NK-92 treated with Interleukin-12 subunit alpha and Interleukin-12 subunit beta, amount 100 ng/mL, for 24 hours (cell line): Measurements from ENCODE around the gene CMIP.

Experiments
- DNase-seq: peaks from one replicate; lab custom pipeline; 2025; lab: John Stamatoyannopoulos, UW

The CMIP gene

DNA sequence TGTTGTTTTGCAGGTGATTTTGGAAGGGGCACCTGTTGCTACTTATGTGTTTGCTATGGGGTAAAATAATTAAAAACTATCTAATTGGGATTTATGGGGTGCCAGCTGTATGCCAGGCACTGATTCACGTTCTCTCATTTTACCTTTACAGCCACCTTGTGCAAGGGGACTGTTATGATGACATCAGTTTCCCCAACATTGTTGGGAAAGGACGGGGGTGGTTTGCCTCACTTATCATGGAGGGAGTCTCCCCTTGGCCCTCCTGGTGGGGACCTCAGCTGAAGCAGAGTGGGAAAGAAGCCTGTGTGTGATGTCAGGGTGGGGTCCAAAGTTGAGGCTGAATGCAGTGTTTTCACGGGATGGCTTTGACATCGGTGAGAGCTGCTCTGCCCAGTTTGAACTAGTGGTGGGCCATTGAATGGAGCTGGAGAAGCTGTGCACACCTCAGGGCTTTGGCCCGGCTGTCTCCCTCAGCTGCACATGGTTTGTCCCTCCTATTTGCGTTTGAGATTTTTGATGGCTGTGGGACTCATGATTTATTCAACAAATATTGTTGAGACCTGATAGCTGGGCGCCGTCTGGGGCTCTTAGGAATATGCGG is 36.1 kb downstream of the CMIP start:
- no peak for DNase-seq

DNA sequence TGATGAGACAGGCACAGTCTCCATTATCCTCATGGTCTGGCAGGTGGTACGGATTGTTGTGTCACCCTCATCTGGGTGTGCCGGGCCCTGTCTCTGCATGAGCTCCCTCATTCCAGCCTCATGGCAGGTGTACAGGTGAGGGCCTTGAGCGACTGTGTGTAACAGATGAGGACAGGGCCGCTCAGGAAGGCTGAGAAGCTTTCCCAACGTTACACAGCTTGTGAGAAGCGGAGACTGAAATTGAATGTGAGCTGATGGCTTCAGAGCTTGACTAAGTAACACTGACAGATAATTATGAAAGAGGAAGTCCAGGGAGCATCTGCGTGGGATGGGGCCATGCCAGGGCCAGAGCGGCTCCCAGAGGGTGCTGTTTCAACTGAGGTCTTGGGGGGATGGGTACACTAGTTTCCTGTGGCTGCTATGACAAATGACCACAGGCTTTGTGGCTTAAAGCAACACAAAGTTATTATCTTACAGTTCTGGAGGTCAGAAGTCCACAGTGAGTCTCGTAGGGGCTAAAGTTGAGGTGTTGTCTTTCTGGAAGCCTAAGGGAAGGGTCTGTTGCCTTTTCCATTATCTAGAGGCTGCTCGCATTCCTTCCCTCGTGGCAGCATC is 36.7 kb downstream of the CMIP start:
- DNase-seq = peak; percentile 54

DNA sequence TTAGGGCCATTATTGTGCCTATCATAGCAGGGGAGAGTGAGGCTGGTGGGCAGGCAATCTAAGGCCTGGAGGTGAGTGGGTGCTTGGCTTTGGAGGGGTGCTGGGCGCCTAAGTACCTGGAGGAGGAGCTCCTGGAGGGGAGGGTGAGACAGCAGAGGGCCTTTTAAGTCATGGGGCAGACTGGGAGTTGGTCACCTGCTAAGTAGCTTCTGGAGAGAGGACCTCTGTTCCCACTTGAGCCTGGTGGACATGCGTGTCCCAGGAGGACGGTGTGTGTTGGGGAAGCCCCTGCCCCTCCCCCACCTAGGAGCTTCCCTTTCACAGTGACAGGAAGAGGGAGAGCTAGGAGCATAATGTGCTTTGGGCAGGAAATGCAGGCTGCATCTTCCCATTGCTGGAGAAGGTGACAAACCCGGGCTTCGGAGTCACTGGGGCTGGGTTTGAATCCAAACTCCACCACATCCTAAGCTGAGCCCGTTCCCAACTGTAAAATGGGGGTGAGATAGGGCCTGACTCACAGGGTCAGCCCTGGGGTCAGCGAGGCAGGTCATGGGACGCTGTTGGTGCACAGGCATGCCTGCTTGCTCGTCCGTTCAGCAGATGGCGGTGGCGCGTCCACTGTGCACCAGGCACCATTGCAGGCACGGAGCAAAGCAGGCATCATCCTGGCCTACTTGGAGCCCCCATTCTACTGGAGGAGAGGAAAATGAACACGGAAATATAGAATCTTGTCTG is 37.9 kb downstream of the CMIP start:
- DNase-seq = no peak

DNA sequence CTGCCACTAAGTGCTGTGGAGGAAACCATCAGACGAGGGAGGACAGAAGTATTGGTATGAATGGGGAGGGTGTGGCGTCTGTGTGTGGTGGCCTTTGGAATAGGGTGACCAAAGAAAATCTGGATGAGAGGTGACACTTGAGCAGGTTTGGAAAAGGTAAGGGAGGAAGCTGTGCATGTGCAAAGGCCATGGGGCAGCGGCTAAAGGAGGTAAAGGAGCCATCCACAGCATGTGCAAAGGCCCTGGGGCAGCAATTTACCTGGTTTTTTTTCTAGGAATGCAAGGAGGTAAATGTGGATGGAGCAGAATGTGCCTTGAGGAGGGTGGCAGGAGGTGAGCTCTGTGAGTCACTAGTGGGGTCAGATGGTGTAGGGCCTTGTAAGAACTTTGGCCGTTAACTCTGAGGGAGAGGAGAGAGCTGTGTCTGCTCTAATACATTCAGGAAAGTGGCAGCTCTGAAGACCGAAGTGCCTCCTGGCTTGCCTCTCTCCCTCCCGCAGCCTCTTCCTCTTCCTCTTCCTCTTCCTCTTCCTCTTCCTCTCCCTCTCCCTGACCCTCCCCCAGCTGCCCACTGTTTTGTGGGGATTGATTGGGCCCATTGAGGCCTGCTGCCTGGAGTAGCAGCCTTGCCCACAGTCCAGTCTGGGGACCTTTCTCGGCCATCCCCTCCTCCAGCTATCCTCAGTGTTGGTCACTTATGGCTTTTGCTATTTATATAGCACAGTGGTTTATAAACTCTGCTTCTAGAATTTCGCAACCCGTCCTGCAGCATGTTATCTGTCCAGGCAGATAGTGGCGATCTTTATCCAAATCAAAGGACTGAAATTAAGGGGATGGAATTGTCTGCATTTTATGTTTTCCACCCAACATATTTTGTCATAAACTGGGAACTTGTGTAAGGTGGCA is 38.7 kb downstream of the CMIP start:
- no peak for DNase-seq

DNA sequence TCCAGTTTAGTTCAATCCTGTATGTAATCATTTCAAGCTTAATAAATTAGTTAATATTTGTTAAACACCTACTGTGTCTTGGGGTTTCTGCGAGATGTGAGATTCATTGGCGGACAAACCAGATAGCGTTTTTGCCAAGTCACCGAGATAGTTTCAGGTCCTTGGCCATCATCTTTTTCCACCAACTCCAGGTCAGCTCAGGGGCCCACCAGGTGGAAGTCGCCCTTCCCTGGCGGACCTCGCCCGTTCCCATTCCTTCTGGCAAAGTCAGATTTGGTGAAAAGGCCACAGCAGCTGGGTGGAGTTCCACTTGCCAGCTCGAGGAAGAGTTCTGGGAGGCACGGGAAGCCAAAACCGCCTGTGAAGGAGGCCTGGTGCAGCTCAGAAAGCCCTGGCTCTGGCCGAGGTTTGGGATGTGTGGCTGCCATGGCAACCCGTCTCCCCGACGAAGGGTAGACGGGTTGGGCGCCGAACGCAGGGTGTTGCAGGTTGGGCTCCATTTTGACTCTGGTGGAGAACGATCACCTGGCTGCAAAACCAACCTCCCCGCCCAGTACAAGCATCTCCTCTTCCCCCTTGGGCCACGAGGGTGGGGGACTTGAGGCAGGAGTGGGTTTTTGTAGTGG is 39.5 kb downstream of the CMIP start:
- no peak for DNase-seq

DNA sequence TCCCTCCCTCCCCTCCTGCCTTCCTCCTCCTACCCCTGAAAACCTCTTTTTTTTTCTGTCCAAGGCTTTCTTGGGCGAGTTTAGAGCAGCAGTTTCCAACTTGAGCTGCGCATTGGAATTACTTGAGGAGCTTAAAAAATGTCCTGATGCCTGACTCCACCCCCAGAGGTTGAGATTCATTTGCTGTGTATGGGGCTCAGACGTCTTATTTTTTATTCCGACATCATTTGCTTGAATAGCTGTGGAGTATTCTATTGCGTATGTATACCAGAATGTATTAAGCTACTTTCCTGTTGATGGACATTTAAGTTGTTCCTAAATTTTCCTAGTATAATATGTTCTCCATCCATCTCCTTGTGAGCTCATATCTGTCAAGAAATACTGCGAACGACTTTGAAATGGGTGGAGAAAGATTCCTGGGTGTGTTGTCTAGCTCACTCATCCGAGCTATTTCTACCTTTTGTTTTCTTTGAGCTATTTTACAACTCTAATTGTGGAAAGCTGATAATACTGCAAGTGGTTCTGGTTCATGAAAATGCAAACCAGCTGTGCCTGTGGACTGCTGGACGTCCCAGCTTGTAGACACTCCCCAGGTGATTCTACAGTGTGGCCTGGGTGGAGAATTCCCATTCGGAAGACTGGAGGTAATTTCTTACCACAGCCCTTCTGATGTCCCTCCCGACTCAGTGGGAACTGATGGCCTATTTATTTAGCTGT is 40.5 kb downstream of the CMIP start:
- no peak for DNase-seq

DNA sequence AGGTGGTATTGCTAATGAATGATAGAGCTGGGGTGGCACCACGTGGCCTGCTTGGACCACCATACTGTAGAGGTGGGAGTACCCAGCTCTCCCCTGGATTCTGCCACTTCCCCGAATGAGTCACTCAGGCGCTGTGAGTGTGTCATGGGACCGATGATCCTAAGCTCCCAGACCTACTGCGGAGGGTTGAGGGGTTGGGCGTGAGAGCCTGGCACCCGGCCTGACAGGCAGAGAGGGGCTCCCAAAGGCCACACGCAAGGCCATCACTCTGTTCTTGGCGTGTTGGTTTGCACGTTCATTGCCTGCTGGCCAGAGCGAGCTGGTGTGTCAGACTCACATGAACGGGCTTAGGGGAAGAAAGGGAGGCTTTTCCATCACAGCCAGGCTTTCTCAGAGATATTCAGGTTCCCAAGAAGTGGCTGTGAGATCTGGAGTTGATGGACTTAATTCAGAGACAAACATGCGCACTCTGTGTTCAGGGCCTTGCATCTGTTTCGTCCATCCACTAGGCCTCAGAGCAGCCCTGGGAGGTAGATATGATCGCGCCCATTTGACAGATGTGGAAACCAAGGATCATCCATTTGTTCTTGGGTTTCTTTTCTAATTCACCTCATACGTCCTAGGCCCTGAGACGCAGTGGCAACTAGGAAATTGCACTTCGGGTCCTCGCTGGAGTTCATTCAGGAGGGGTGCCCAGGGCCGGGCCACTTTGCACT is 41.4 kb downstream of the CMIP start:
- no peak for DNase-seq

DNA sequence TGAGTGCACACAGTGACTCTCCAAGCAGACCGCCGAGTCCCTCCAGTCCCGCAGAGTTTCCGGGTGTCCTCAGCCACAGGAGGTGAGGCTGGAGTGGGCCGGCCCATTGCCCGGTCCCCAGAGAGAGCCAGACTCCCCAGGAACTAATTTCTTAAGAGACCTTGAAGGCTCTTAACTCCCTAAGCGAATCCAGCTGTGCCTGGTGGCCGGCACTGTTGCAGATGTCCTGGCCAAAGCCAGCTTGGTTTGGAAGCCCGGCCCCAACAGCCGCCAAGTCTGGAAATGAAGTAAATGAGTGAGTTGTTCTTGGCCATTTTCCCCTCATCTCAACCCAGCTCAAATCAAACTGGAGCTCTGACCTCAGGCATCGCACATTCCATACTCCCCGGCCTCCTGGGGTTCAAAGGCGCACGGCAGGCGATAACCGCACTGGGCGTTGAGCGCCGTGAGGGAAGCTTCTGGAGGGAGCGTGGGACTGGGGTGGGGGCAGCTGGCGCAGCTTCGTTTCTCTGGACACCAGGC is 42.0 kb downstream of the CMIP start:
- DNase-seq = no peak

DNA sequence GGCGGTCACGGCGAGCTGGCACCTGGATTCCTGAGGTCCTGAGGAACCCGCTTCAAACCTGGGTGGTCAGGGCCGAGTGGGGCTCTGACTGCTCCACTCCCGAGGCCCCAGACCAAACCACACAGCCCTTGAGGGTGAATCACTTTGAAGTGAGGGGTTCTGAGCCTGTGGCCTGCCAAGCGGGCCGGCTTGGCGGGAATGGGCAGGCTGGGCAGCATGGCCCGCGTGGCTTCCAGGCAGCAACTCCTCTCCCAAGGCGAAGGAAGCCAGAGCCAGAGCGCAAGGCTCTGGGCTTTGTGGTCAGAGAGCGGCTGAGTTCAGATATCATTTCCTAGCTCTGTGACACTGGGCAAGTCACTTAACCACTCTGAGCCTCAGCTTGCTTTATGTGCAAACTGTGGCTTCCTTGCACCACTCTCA is 42.7 kb downstream of the CMIP start:
- DNase-seq = no peak

DNA sequence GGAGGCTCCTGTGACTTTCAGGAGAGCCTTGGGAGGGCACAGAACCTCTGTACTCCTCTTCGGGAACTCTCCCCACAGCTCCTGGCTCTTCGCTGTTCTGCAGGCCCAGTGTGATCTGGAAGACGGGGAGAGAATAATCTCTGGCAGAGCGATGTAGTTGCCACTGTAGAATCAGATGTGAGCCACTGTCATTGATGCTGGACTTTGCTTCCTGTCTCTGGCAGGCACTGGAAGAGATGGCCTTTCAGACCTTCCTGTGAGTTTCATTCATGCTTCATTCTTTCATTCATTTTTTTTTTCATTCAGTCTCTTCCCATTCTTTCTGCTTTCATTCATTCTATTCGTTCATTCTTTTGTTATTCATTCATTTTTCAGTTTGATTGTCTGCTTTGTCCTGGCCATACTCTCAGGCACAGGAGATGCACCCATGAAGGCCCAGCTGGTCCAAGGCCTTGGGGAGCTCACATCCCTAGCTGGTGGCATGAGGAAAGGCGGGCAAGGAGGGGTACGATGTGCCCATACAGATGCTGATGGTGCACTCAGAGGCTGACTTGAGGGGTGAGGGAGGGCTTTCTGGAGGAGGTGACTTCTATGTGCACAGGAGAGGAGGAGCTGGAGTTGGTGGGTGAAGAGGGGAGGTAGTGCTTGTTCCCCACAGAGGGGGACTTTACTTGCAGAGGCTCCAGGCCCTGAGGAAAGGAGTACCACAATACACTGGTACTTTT is 44.2 kb downstream of the CMIP start:
- no peak for DNase-seq

DNA sequence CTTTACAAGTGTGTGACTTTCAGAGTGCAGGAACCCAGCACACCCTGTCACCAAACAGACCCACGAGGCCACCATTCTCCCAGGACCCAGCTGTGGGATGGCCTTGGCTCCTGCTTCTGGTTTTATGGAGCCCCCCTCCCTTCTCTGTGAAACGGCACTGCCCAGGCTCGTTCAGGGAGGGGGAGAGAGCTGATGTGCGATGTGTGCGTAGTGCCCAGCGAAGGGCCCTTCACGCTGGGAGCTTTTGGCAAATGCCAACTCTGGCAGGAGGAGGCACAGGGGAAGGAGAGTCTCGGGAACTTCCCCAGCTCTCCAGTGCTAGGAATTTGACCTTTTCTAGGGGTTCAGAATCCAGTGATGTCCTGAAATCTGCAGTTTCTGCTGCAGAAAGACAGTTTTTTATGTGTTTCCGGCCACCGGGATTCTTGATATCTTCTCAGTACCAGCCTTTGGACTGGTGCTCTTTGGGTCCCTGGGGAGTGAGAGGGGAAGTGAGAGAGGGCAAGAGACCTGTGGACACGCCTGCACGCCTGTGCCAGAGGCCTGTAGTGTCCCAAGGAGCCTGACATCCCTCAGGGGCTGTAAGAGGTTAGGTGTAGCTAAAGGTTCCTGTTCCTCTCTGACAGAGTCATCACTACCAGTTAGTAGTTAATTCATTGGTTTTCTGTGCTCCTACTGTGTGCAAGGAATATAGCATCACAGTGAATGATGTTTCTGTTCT is 45.1 kb downstream of the CMIP start:
- DNase-seq = no peak

DNA sequence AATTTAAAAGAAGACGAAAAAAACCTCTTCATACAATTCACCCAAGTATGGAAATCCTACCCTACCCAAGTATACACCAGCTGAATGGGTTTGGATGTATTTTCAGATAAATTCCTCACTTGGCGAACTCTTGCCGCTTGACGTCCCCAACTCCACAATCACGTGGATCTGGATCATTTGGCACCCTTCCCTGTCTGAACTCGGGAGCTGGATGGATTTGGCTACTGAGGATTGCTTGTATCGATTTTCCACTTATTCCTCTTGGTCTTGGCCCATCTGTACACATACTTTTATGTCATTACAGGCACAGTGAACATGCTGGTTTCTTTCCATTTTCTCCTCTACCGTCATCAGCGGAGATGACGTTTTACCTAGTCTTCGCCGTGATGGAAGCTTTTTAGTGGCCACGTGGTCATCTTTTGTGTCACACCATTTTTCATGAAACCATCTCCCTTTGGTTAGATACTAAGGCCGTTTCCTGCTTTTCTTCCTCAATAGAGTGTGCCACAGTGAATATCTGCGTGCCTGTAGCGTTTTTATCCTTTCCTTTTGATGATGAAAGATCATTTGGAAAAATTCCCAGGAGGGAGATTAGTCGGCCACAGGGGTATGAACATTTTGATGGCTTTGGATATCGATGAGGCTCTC is 47.1 kb downstream of the CMIP start:
- DNase-seq = no peak

DNA sequence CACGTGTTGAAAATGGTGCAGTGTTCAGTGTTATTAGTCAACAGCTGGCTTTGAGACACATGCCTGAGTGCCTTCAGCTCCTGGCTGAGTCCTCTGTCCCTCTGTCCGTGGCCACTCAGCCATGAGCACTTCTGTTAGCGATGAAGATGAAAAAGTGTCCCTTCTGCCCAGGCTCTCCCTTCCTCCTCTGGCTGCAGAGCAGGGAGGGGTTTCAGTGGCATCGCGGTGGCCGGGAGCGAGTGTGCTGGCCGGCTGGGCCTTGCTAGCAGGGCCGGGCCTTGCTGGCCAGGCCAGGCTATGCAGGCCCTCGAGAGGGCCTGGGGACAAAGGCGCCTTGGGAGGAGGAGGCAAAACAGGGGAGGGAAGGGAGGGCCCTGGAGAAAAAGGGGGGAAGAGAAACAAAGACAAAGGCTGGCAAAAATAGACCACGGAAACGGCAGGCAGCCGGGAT is 47.7 kb downstream of the CMIP start:
- DNase-seq = no peak

DNA sequence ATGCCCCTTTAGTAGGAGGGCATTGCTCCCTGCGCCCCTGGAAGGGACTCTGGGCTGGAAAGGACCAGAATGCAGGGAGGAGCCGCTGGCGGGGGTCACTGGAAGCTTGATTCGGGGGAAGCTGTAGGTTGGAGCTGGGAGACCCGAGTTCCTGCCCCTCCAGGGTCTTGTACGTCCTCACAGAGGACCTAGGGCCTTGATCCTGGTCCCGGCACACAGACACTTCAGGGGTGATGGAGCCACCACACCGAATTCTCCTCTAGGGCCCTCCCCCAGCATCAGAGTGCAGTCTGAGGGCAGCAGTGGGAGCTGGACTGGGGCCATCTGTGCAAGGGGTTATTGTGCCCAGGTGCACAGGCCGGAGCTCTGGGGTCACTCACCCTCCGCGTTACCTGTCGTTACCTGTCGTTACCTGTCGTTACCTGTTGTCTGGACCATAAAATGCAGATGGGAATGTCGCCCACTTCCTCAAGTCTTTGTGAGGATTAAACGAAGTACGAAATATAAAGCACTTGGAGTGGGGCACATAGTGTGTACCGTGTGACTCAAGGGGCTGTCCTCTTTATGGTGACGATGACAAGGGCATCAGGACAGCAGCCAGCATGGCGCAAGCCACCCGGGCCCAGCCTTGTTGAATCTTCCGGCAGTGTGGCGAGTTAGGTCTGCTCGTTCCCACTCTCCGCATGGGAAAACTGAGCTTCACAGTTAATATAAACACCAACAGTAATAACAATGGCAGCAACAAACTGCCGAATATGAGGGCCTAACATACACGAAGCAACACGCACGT is 48.6 kb downstream of the CMIP start:
- DNase-seq = no peak

DNA sequence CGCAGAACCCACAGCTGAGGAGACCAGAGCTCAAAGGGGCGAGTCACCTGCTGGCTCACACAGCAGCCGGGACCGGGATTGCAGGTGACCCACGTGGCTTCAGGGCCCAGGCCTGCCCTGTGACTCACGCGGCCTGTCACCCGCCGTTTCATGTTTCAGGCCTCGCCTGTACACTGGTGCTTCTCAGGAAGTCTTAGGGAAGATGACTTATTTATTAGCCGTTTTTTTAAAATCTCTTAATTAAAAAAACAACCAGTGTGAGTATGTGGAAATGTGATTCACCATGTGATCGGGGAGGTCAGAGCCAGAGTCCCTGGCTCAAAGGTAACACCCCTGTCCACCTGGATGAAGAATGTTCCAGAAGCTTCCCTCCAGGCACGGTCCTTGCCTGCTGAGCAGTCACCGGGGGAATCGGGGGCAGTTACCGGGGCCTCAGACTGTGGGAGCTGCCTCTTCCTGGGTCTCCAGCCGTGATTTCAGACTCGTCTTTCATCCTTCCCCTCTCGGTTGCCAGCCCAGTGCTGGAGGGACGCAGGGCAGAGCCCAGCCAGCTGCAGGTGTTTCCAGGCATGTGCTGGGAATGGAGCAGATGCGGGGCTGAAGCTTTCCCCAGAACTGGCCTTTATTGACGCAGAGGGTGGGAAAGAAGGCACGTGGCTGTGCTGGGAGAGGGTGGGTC is 49.3 kb downstream of the CMIP start:
- peak; percentile 29 for DNase-seq

DNA sequence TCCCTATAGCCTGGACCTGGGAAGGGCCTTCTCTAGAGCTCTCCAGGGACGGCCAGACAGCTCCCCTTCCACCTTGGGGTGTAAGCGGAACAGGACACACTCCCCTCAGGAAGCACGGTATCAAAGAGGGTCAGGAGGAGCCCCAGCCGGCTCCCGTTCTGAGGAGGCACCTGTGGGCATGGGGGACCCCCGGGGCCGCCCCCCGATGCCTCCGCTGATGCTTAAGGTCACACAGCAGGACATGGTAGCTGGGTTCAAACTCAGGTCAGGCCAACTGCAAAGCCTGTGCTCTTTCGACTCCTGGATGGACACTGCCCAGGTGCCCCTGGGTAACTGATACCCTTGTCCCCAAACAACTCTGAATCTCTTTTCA is 49.8 kb downstream of the CMIP start:
- DNase-seq = no peak

DNA sequence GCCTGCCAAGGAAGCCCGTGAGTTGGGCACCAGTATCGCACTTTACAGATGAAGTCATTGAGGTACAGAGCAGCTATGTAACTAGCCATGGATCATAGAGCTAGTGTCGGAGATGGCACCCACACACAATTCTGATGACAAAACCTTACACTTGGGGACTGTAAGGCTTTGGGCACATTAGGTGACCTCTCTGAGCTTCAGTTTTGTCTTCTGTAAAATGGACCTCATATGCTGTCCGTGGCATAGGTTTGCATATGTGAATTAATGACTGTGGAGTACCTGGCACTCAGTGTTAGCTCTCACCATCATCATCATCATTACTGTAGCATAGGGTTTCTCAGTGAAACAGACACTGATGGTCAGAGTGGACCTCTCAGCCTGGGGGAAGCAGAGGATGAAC is 50.3 kb downstream of the CMIP start:
- no peak for DNase-seq
